WTC11 (cell line): Measurements from ENCODE around the gene SIX6. TPM values are rescaled to one million over a fixed set of nuclear protein-coding genes. Genes with fewer than 3 reads are reported as not detected.

Source experiments
- ATAC-seq: fragments of 200-7000 bp; cut with Tn5 transposase; 2 replicates; pipeline ENCODE4 v1.10.0; 2021; ENCODE audit warnings: mild to moderate bottlenecking, moderate library complexity
- CTCF ChIA-PET: fragments of 300-600 bp; sonication (Branson Sonifier 250); formaldehyde crosslinking; loops from one replicate; lab custom pipeline; 2021; ENCODE audit warnings: antibody characterized with exemption; lab: Charles Lee
- POLR2A ChIA-PET: fragments of 350-600 bp; sonication (Branson Sonifier 250); formaldehyde crosslinking; loops from one replicate; lab custom pipeline; 2021; ENCODE audit warnings: antibody characterized with exemption; lab: Charles Lee
- DNase-seq: peaks from one replicate; pipeline ENCODE4 v3.0.0; 2021; ENCODE audit warnings: low spot score
- H3K27ac Mint-ChIP-seq: 2 replicates; pipeline ENCODE4 v1.8.0; 2021; ENCODE audit warnings: mixed read lengths
- H3K27me3 Mint-ChIP-seq: 2 replicates; pipeline ENCODE4 v1.8.0; 2021; ENCODE audit warnings: low read depth, mild to moderate bottlenecking, moderate library complexity, mixed read lengths
- H3K36me3 Mint-ChIP-seq: 2 replicates; pipeline ENCODE4 v1.8.0; 2021; ENCODE audit warnings: mixed read lengths
- H3K4me1 Mint-ChIP-seq: 2 replicates; pipeline ENCODE4 v1.8.0; 2022; ENCODE audit warnings: mixed read lengths
- H3K4me3 Mint-ChIP-seq: 2 replicates; pipeline ENCODE4 v1.8.0; 2021; ENCODE audit warnings: mild to moderate bottlenecking, moderate library complexity, mixed read lengths
- H3K9me3 Mint-ChIP-seq: 2 replicates; pipeline ENCODE4 v1.8.0; 2021; ENCODE audit warnings: mixed read lengths
- ATF2 ChIP-seq: sonication (generic); formaldehyde crosslinking; IDR thresholded peaks from 2 replicates; pipeline ENCODE4 v1.8.1; 2022; ENCODE audit warnings: low read depth, missing genetic modification reagents, borderline replicate concordance
- E2F4 ChIP-seq: sonication (generic); formaldehyde crosslinking; IDR thresholded peaks from 2 replicates; pipeline ENCODE4 v1.8.1; 2022; ENCODE audit warnings: low read depth, mild to moderate bottlenecking, moderate library complexity, missing genetic modification reagents, borderline replicate concordance
- ELF4 ChIP-seq: sonication (generic); formaldehyde crosslinking; IDR thresholded peaks from 2 replicates; pipeline ENCODE4 v1.8.1; 2022; ENCODE audit warnings: low read depth, mild to moderate bottlenecking, moderate library complexity, missing genetic modification reagents
- EMX1 ChIP-seq: fragments of 250-450 bp; sonication (Bioruptor Pico); IDR thresholded peaks from 2 replicates; pipeline ENCODE4 v1.8.0; 2021; ENCODE audit warnings: mild to moderate bottlenecking
- GTF2I ChIP-seq: fragments of 250-450 bp; sonication (Bioruptor Pico); conservative IDR thresholded peaks from 2 replicates; pipeline ENCODE4 v1.4.0; 2021; ENCODE audit warnings: mild to moderate bottlenecking
- KAT7 ChIP-seq: sonication (generic); formaldehyde crosslinking; IDR thresholded peaks from 2 replicates; pipeline ENCODE4 v1.8.1; 2023; ENCODE audit warnings: missing genetic modification reagents, mild to moderate bottlenecking, borderline replicate concordance
- NR1H2 ChIP-seq: sonication (generic); formaldehyde crosslinking; IDR thresholded peaks from 2 replicates; pipeline ENCODE4 v1.9.0; 2021; ENCODE audit warnings: mild to moderate bottlenecking, moderate library complexity, missing genetic modification reagents
- NR3C1 ChIP-seq: sonication (generic); formaldehyde crosslinking; conservative IDR thresholded peaks from 2 replicates; pipeline ENCODE4 v1.8.1; 2023; ENCODE audit warnings: low read depth, mild to moderate bottlenecking, missing genetic modification reagents
- SOX15 ChIP-seq: fragments of 250-450 bp; sonication (Bioruptor Pico); IDR thresholded peaks from 2 replicates; pipeline ENCODE4 v1.9.0; 2021; ENCODE audit warnings: mild to moderate bottlenecking
- STAT6 ChIP-seq: sonication (generic); formaldehyde crosslinking; conservative IDR thresholded peaks from 2 replicates; pipeline ENCODE4 v1.8.1; 2023; ENCODE audit warnings: mild to moderate bottlenecking, low read depth, missing genetic modification reagents, moderate library complexity
- USF2 ChIP-seq: sonication (generic); formaldehyde crosslinking; IDR thresholded peaks from 2 replicates; pipeline ENCODE4 v1.8.1; 2023; ENCODE audit warnings: mild to moderate bottlenecking, missing genetic modification reagents, moderate library complexity
- ZBTB21 ChIP-seq: sonication (generic); formaldehyde crosslinking; IDR thresholded peaks from 2 replicates; pipeline ENCODE4 v1.8.1; 2023; ENCODE audit warnings: mild to moderate bottlenecking, missing genetic modification reagents, borderline replicate concordance
- ZNF396 ChIP-seq: fragments of 250-450 bp; sonication (Bioruptor Pico); IDR thresholded peaks from 2 replicates; pipeline ENCODE4 v1.8.0; 2021; ENCODE audit warnings: mild to moderate bottlenecking, moderate library complexity, borderline replicate concordance
- ZNF423 ChIP-seq: fragments of 250-450 bp; sonication (Bioruptor Pico); IDR thresholded peaks from 2 replicates; pipeline ENCODE4 v2.1.2; 2022; ENCODE audit warnings: mild to moderate bottlenecking, moderate library complexity
- total RNA-seq: library from RNA; stranded (reverse); gene quantifications from 3 replicates; pipeline ENCODE4 v1.2.3, GENCODE V29; 2021
- TF ChIP-seq, protein P1 (sequence below): fragments of 250-450 bp; sonication (Bioruptor Pico); IDR thresholded peaks from 2 replicates; pipeline ENCODE4 v1.9.0; 2021; ENCODE audit warnings: mild to moderate bottlenecking
- TF ChIP-seq, protein P2 (sequence below): sonication (generic); formaldehyde crosslinking; IDR thresholded peaks from 2 replicates; pipeline ENCODE4 v1.8.1; 2023; ENCODE audit warnings: mild to moderate bottlenecking, missing genetic modification reagents
- TF ChIP-seq, protein P3 (sequence below): sonication (generic); formaldehyde crosslinking; IDR thresholded peaks from 2 replicates; pipeline ENCODE4 v1.8.0; 2022; ENCODE audit warnings: mild to moderate bottlenecking, missing genetic modification reagents
- TF ChIP-seq, protein P4 (sequence below): fragments of 250-450 bp; sonication (Bioruptor Pico); conservative IDR thresholded peaks from 2 replicates; pipeline ENCODE4 v1.9.0; 2021; ENCODE audit warnings: mild to moderate bottlenecking

Gene SIX6
- total RNA-seq, 1 experiment from 2014 or later, result 0.07 TPM

- no peak for TF ChIP-seq NR3C1 (CRISPR knock-in tag)
These were observed 2.1 kb downstream of the SIX6 start (continued) for GRCh38 chr14:60510951-60511599.

DNA sequence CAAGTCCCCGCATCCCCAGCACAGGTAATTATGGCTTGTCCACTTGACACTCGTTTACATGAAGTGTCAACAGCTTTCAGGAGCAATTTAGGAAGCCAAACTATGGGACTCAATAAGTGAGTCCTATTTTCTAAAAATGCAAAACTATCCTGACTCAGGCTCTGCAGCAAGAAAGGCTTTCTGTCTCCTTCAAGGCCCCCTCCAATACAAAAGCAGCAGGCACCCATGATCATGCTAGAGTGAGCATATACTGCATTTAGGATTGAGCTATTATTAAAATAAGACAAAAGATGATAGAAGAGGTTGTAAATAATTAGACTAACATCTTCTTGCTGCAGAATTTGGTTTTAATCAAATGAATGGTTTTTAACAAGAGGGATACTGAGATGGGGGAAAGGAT is 3.2 kb downstream of the SIX6 start:
- CTCF ChIA-PET, result interaction anchor here (1.7 kb wide), 1 partner anchor 180 kb away, joined by 10 read pairs; no protein-coding TSS in a partner anchor

More for the DNA sequence above, 3.2 kb downstream of the SIX6 start:
- Mint-ChIP-seq H3K9me3 (no peaks in the 10 kb centered on the region), H3K27ac (no peak overlapping the region), H3K27me3 (peaks cover 97% of the 10 kb centered on the region), H3K4me3 (peak overlapping the region; percentile 72), H3K4me1 (peaks cover 74% of the 10 kb centered on the region), H3K36me3 (no peaks in the 10 kb centered on the region)
- DNase-seq, result no peak
- no peak for ATAC-seq
- POLR2A ChIA-PET, result no interaction called here
- TF ChIP-seq ELF4 (CRISPR knock-in tag) (no peak), USF2 (CRISPR knock-in tag) (no peak), ATF2 (CRISPR knock-in tag) (no peak), KAT7 (no peak), STAT6 (CRISPR knock-in tag) (no peak), NR1H2 (CRISPR knock-in tag) (no peak), ZNF423 (no peak), SOX15 (CRISPR knock-in tag) (no peak), E2F4 (CRISPR knock-in tag) (no peak), ZNF396 (CRISPR knock-in tag) (no peak), ZBTB21 (CRISPR knock-in tag) (no peak), EMX1 (CRISPR knock-in tag) (no peak), GTF2I (CRISPR knock-in tag) (no peak)
- TF ChIP-seq, protein P1, sequence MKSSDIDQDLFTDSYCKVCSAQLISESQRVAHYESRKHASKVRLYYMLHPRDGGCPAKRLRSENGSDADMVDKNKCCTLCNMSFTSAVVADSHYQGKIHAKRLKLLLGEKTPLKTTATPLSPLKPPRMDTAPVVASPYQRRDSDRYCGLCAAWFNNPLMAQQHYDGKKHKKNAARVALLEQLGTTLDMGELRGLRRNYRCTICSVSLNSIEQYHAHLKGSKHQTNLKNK (CRISPR knock-in tag), result no peak
- TF ChIP-seq, protein P2, sequence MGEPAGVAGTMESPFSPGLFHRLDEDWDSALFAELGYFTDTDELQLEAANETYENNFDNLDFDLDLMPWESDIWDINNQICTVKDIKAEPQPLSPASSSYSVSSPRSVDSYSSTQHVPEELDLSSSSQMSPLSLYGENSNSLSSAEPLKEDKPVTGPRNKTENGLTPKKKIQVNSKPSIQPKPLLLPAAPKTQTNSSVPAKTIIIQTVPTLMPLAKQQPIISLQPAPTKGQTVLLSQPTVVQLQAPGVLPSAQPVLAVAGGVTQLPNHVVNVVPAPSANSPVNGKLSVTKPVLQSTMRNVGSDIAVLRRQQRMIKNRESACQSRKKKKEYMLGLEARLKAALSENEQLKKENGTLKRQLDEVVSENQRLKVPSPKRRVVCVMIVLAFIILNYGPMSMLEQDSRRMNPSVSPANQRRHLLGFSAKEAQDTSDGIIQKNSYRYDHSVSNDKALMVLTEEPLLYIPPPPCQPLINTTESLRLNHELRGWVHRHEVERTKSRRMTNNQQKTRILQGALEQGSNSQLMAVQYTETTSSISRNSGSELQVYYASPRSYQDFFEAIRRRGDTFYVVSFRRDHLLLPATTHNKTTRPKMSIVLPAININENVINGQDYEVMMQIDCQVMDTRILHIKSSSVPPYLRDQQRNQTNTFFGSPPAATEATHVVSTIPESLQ (CRISPR knock-in tag), result no peak
- TF ChIP-seq, protein P3, sequence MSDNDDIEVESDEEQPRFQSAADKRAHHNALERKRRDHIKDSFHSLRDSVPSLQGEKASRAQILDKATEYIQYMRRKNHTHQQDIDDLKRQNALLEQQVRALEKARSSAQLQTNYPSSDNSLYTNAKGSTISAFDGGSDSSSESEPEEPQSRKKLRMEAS, result no peak
- TF ChIP-seq, protein P4, sequence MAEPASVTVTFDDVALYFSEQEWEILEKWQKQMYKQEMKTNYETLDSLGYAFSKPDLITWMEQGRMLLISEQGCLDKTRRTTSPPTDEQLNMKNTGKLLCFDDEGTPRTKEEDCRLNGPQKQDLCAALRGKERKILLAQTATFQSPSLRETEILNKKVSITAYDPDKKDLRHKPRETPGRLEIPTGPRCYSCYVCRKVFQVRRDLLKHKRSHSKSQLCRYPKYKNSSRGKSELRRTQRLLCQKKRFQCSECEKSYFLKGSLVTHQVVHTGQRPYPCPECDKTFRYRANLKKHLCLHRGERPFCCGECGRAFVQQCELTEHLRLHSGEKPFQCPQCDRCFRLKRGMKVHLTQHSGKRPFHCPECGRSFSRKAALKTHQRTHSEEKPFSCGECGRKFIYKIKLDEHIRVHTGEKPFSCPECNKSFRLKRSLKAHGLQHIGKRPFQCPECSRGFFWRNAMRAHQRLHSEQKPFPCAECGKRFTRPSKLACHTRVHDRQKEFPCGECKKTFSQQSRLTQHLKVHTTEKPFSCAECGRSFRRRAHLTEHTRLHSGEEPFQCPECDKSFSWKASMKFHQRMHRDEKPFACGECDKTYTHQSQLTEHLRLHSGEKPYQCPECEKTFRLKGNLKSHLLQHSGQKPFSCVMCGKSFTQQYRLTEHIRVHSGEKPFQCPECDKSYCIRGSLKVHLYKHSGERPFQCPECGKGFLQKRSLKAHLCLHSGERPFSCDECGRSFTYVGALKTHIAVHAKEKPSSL (CRISPR knock-in tag), result no peak
